PC-3 (cell line): ENCODE results near the gene PKP3. TPM values are rescaled to one million over a fixed set of nuclear protein-coding genes. Genes with fewer than 3 reads are reported as not detected.

ENCODE experiments used
- ATAC-seq: fragments of 200-7000 bp; cut with Tn5 transposase; 2 replicates; pipeline ENCODE4 v1.9.1; 2020; ENCODE audit warnings: mild to moderate bottlenecking, moderate library complexity
- BruUV-seq: library from RNA; stranded (reverse); fragments of 400-500 nt; replicated peaks from 2 replicates; lab custom pipeline; 2021; lab: Mats Ljungman, UMichigan
- CTCF ChIA-PET: fragments of 300-600 bp; sonication (Branson Sonifier 250); formaldehyde crosslinking; loops from one replicate; lab custom pipeline; 2022; ENCODE audit warnings: antibody characterized with exemption; lab: Charles Lee
- POLR2A ChIA-PET: fragments of 300-600 bp; sonication (Branson Sonifier 250); formaldehyde crosslinking; loops from one replicate; lab custom pipeline; 2022; ENCODE audit warnings: antibody characterized with exemption; ENCODE audit not compliant: unreplicated experiment; lab: Charles Lee
- DNase-seq: peaks from one replicate; pipeline ENCODE4 v3.0.0-alpha.2; 2015
- H2AFZ ChIP-seq: fragments of 300-600 bp; sonication (generic); 2 replicates; pipeline ENCODE4 v1.6.0; 2016; ENCODE audit warnings: antibody characterized with exemption, low read length
- H3F3A ChIP-seq: fragments of 300-600 bp; sonication (generic); one replicate; pipeline ENCODE4 v1.6.0; 2017; ENCODE audit warnings: antibody characterized with exemption, low read length, control low read depth, mild to moderate bottlenecking; ENCODE audit not compliant: unreplicated experiment
- H3K27ac ChIP-seq: fragments of 300-600 bp; sonication (generic); 2 replicates; pipeline ENCODE4 v1.5.1; 2016; ENCODE audit warnings: mild to moderate bottlenecking, low read length
- H3K27me3 ChIP-seq: fragments of 300-600 bp; sonication (generic); 2 replicates; pipeline ENCODE4 v1.6.1; 2016; ENCODE audit warnings: low read length, mixed read lengths
- H3K36me3 ChIP-seq: fragments of 300-600 bp; sonication (generic); 2 replicates; pipeline ENCODE4 v1.6.1; 2016; ENCODE audit warnings: low read depth, mixed run types, low read length, mixed read lengths
- H3K4me1 ChIP-seq: fragments of 300-600 bp; sonication (generic); 2 replicates; pipeline ENCODE4 v1.5.1; 2016; ENCODE audit warnings: low read length; ENCODE audit not compliant: insufficient read depth
- H3K4me2 ChIP-seq: fragments of 300-600 bp; sonication (generic); 2 replicates; pipeline ENCODE4 v1.6.0; 2016; ENCODE audit warnings: low read length
- H3K4me3 ChIP-seq: fragments of 300-600 bp; sonication (generic); 2 replicates; pipeline ENCODE4 v1.5.1; 2016; ENCODE audit warnings: mild to moderate bottlenecking, low read length, mixed read lengths
- H3K79me2 ChIP-seq: fragments of 300-600 bp; sonication (generic); 2 replicates; pipeline ENCODE4 v1.6.1; 2017; ENCODE audit warnings: low read length, mixed read lengths
- H3K9ac ChIP-seq: fragments of 300-600 bp; sonication (generic); 2 replicates; pipeline ENCODE4 v1.6.0; 2016; ENCODE audit warnings: mild to moderate bottlenecking, low read length
- H3K9me2 ChIP-seq: fragments of 300-600 bp; sonication (generic); replicated peaks from 2 replicates; pipeline ENCODE4 v1.6.1; 2016; ENCODE audit warnings: mixed run types, low read length, mixed read lengths
- H3K9me3 ChIP-seq: fragments of 300-600 bp; sonication (generic); 2 replicates; pipeline ENCODE4 v1.6.1; 2016; ENCODE audit warnings: low read length, mixed read lengths
- H4K20me1 ChIP-seq: fragments of 300-600 bp; sonication (generic); 2 replicates; pipeline ENCODE4 v1.6.1; 2016; ENCODE audit warnings: low read length, mixed read lengths
- CTCF ChIP-seq: fragments of 300-600 bp; sonication (generic); conservative IDR thresholded peaks from 2 replicates; pipeline ENCODE4 v1.5.1; 2017; ENCODE audit warnings: antibody characterized with exemption, low read depth, mild to moderate bottlenecking, low read length
- EZH2 ChIP-seq: fragments of 300-600 bp; sonication (generic); IDR thresholded peaks from one replicate; pipeline ENCODE4 v1.6.1; 2017; ENCODE audit warnings: antibody characterized with exemption, mild to moderate bottlenecking, low read length; ENCODE audit not compliant: unreplicated experiment
- EZH2phosphoT487 ChIP-seq: fragments of 300-600 bp; sonication (generic); IDR thresholded peaks from 2 replicates; pipeline ENCODE4 v1.6.1; 2018; ENCODE audit warnings: mild to moderate bottlenecking, antibody characterized with exemption, low read length, borderline replicate concordance
- intact Hi-C: fragments of 100-400 bp; cut with micrococcal nuclease; formaldehyde crosslinking; loops from 2 replicates; pipeline ENCODE4 v1.9.0; 2023
- total RNA-seq: library from RNA; depleted of rRNA; stranded (reverse); fragments of >200 nt; gene quantifications from 2 replicates; pipeline ENCODE4 v1.2.3, GENCODE V29; 2014

The PKP3 gene
- total RNA-seq, 1 experiment from 2014 or later, result 218 TPM

DNA sequence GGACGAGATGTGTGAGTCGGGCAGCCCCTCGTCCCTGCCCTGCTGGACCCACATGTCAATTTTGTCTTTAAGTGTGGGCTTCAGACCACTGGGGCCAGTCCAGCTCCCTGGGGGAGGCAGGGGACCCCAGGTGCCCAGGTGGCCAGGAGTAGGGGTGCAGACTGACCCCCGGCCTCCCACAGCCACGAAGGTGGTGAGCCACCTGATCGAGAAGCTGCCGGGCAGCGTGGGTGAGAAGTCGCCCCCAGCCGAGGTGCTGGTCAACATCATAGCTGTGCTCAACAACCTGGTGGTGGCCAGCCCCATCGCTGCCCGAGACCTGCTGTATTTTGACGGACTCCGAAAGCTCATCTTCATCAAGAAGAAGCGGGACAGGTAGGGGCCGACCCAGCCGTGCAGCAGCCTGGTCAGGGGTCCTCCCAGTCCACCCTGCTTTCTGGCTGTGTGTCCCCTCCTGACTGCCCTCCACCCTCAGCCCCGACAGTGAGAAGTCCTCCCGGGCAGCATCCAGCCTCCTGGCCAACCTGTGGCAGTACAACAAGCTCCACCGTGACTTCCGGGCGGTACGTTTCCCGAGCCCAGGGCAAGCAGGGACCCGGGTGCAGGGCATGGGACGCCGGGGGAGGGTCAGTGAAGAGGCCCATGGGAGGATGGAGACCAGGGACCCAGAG is 9.9 kb downstream of the PKP3 start:
- DNase-seq (no peak), ATAC-seq (no peak)
- no peak overlapping the region for H3K4me2 ChIP-seq
- no peaks in the 10 kb centered on the region for H3K79me2 ChIP-seq
- no peaks in the 10 kb centered on the region for H3K9me3 ChIP-seq
- no peak overlapping the region for H3K27ac ChIP-seq
- ChIA-PET POLR2A (no interaction called here), CTCF (no interaction called here)
- no peak overlapping the region for H3K9ac ChIP-seq
- no peak for TF ChIP-seq EZH2phosphoT487
- TF ChIP-seq EZH2, result no peak
- no peak for TF ChIP-seq CTCF
- intact Hi-C loops, result no loop called here
- H3K4me3 ChIP-seq, result no peak overlapping the region
- H3K36me3 ChIP-seq, result peaks cover 21% of the 10 kb centered on the region
- H4K20me1 ChIP-seq, result no peaks in the 10 kb centered on the region
- H3F3A ChIP-seq, result no peaks in the 10 kb centered on the region
- H2AFZ ChIP-seq, result no peak overlapping the region
- H3K27me3 ChIP-seq, result no peaks in the 10 kb centered on the region
- peaks cover 7% of the 10 kb centered on the region; the same call in 1 of the 2 replicates for H3K4me1 ChIP-seq
- no TSS peak for BruUV-seq
- H3K9me2 ChIP-seq, result no peaks in the 10 kb centered on the region

DNA sequence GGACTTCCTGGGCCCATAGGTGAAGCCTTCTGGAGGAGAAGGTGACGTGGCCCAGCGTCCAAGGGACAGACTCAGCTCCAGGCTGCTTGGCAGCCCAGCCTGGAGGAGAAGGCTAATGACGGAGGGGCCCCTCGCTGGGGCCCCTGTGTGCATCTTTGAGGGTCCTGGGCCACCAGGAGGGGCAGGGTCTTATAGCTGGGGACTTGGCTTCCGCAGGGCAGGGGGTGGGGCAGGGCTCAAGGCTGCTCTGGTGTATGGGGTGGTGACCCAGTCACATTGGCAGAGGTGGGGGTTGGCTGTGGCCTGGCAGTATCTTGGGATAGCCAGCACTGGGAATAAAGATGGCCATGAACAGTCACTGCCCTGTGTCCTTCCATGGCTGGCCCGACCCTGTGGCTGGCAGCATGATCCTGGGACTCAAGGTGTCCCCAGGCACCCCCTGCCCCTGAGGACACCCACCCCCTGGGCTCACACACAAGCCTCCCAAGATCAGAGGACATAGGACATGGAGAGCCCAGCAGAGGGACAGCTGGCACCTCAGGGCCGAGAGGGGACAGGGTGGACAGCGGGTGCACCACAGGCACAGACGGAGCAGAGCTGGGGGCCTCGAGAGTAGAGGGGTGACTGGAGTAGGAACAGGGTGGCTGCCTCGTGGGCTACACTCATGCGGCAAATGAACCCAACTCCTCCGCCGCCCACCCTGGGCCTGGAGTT is 10.7 kb downstream of the PKP3 start:
- POLR2A ChIA-PET, result no interaction called here
- BruUV-seq, result TSS peak; percentile 83
- CTCF ChIA-PET, result no interaction called here

More for the DNA sequence above, 10.7 kb downstream of the PKP3 start:
- H2AFZ ChIP-seq, result no peak overlapping the region
- no peak overlapping the region for H3K9ac ChIP-seq
- peaks cover 7% of the 10 kb centered on the region; the same call in 1 of the 2 replicates for H3K4me1 ChIP-seq
- no peaks in the 10 kb centered on the region for H3K9me3 ChIP-seq
- no peaks in the 10 kb centered on the region for H3K9me2 ChIP-seq
- H3K27ac ChIP-seq, result no peak overlapping the region
- H3K79me2 ChIP-seq, result no peaks in the 10 kb centered on the region
- H3K36me3 ChIP-seq, result peaks cover 19% of the 10 kb centered on the region
- no peaks in the 10 kb centered on the region for H4K20me1 ChIP-seq
- no peak overlapping the region for H3K4me3 ChIP-seq
- no peak for DNase-seq
- TF ChIP-seq EZH2phosphoT487 (no peak), EZH2 (no peak), CTCF (no peak)
- no peak overlapping the region for H3K4me2 ChIP-seq
- no peaks in the 10 kb centered on the region for H3K27me3 ChIP-seq
- intact Hi-C loops, result no loop called here
- ATAC-seq, result no peak
- H3F3A ChIP-seq, result no peaks in the 10 kb centered on the region
